H1 (cell line): ENCODE results near the gene RGS7BP. TPM values are rescaled to one million over a fixed set of nuclear protein-coding genes. Genes with fewer than 3 reads are reported as not detected.

Experiments
- CTCF ChIA-PET: fragments of 300-600 bp; sonication (Branson Sonifier 250); formaldehyde crosslinking; loops from one replicate; lab custom pipeline; 2021; ENCODE audit not compliant: partially characterized antibody; lab: Charles Lee
- POLR2A ChIA-PET: fragments of 300-600 bp; sonication (Branson Sonifier 250); formaldehyde crosslinking; loops from one replicate; lab custom pipeline; 2021; ENCODE audit warnings: inconsistent platforms; ENCODE audit not compliant: partially characterized antibody; lab: Charles Lee
- DNase-seq, 2 experiments: peaks; one replicate each; pipeline versions ENCODE4 v3.0.0 to v3.0.0-alpha.2; 2010 to 2022; ENCODE audit warnings: low spot score in 2 of 2, low read depth in 1 of 2, mixed read lengths in 1 of 2
- FAIRE-seq: peaks from 2 replicates; lab custom pipeline; 2011; peaks lifted over from hg19 to GRCh38; lab: Jason Lieb, UNC
- H2AFZ ChIP-seq: 2 replicates; pipeline ENCODE4 v1.8.1; 2012; ENCODE audit warnings: low read length, inconsistent platforms
- H2AK5ac ChIP-seq: 2 replicates; pipeline ENCODE4 v1.6.1; 2013; ENCODE audit warnings: low read depth, low read length
- H2BK120ac ChIP-seq: replicated peaks from 2 replicates; pipeline ENCODE3; 2013; ENCODE audit warnings: low read depth, low read length, inconsistent platforms
- H2BK12ac ChIP-seq: 2 replicates; pipeline ENCODE4 v1.6.1; 2013; ENCODE audit warnings: low read depth, low read length
- H2BK15ac ChIP-seq: 2 replicates; pipeline ENCODE4 v1.6.1; 2013; ENCODE audit warnings: low read length
- H2BK20ac ChIP-seq: 2 replicates; pipeline ENCODE4 v1.6.1; 2013; ENCODE audit warnings: low read length
- H2BK5ac ChIP-seq: 2 replicates; pipeline ENCODE4 v1.6.1; 2013; ENCODE audit warnings: low read depth, low read length
- H3K14ac ChIP-seq: 2 replicates; pipeline ENCODE4 v1.6.1; 2013; ENCODE audit warnings: inconsistent platforms; ENCODE audit not compliant: insufficient read length
- H3K18ac ChIP-seq: 2 replicates; pipeline ENCODE4 v1.6.1; 2013; ENCODE audit warnings: low read length; ENCODE audit errors: extremely low read depth
- H3K23ac ChIP-seq: 2 replicates; pipeline ENCODE4 v1.6.1; 2013; ENCODE audit warnings: inconsistent platforms; ENCODE audit not compliant: insufficient read length
- H3K23me2 ChIP-seq: 2 replicates; pipeline ENCODE4 v1.6.1; 2013; ENCODE audit warnings: low read depth, low read length
- H3K27ac ChIP-seq: 2 replicates; pipeline ENCODE4 v1.6.1; 2011; ENCODE audit warnings: low read depth, low read length, inconsistent platforms
- H3K27me3 ChIP-seq, 4 experiments: replicated peaks in 1 of 4; 1 replicate in 1 of 4; 2 replicates in 3 of 4; pipeline versions ENCODE4 v1.6.1 to v1.8.1; 2011 to 2013; ENCODE audit warnings: low read length in 3 of 4, mild to moderate bottlenecking in 3 of 4, inconsistent platforms in 2 of 4, mixed read lengths in 2 of 4, moderate library complexity in 1 of 4; ENCODE audit not compliant: control insufficient read depth in 3 of 4, insufficient read depth in 3 of 4; ENCODE audit errors: extremely low read depth in 1 of 4
- H3K36me3 ChIP-seq, 4 experiments: 2 replicates each; pipeline versions ENCODE4 v1.6.1 to v1.8.1; 2011 to 2013; ENCODE audit warnings: mild to moderate bottlenecking in 4 of 4, low read length in 3 of 4, moderate library complexity in 2 of 4, control low read depth in 1 of 4, inconsistent platforms in 1 of 4; ENCODE audit not compliant: insufficient read depth in 4 of 4, control insufficient read depth in 2 of 4
- H3K4ac ChIP-seq: replicated peaks from 2 replicates; pipeline ENCODE3; 2013; ENCODE audit warnings: low read length, low read depth, mixed read lengths, inconsistent platforms; ENCODE audit not compliant: insufficient read length
- H3K4me1 ChIP-seq, 4 experiments: replicated peaks in 1 of 4; 1 replicate in 1 of 4; 2 replicates in 3 of 4; pipeline versions ENCODE4 v1.6.1 to v1.8.1; 2011 to 2013; ENCODE audit warnings: low read length in 3 of 4, inconsistent platforms in 2 of 4, mixed read lengths in 1 of 4; ENCODE audit not compliant: insufficient read depth in 4 of 4, control insufficient read depth in 3 of 4
- H3K4me2 ChIP-seq, 2 experiments: 2 replicates each; pipeline versions ENCODE4 v1.6.1 to v1.8.1; 2011 to 2013; ENCODE audit warnings: low read depth in 2 of 2, low read length in 2 of 2, control low read depth in 1 of 2, inconsistent platforms in 1 of 2, mild to moderate bottlenecking in 1 of 2; ENCODE audit not compliant: insufficient read depth in 1 of 2
- H3K4me3 ChIP-seq, 4 experiments: fragments of 200-600, 300-600 bp in 1 of 4; sonication (generic), shearing (Covaris generic), sonication (Bioruptor Twin) in 1 of 4; 2 replicates each; pipeline versions ENCODE4 v1.5.1 to v1.8.1; 2011 to 2016; ENCODE audit warnings: low read length in 4 of 4, low read depth in 3 of 4, control low read depth in 2 of 4, inconsistent platforms in 2 of 4, mild to moderate bottlenecking in 2 of 4, mixed read lengths in 1 of 4, moderate library complexity in 1 of 4; ENCODE audit not compliant: insufficient read depth in 2 of 4; ENCODE audit errors: extremely low read depth in 1 of 4
- H3K56ac ChIP-seq: replicated peaks from 2 replicates; pipeline ENCODE3; 2013; ENCODE audit warnings: low read depth, mild to moderate bottlenecking, mixed read lengths, low read length, inconsistent platforms; ENCODE audit not compliant: insufficient read length
- H3K79me1 ChIP-seq: 2 replicates; pipeline ENCODE4 v1.6.1; 2013; ENCODE audit warnings: low read depth, low read length, control low read depth
- H3K79me2 ChIP-seq, 2 experiments: 2 replicates each; pipeline versions ENCODE4 v1.6.1 to v1.8.1; 2012 to 2013; ENCODE audit warnings: low read length in 2 of 2, mild to moderate bottlenecking in 2 of 2, inconsistent platforms in 1 of 2; ENCODE audit not compliant: insufficient read depth in 2 of 2, control insufficient read depth in 1 of 2
- H3K9ac ChIP-seq, 4 experiments: replicated peaks in 1 of 4; 1 replicate in 1 of 4; 2 replicates in 3 of 4; pipeline versions ENCODE4 v1.6.1 to v1.8.1; 2011 to 2013; ENCODE audit warnings: low read depth in 3 of 4, low read length in 3 of 4, control low read depth in 2 of 4, mild to moderate bottlenecking in 2 of 4, moderate library complexity in 2 of 4, inconsistent platforms in 1 of 4; ENCODE audit errors: extremely low read depth in 1 of 4
- H3K9me3 ChIP-seq, 2 experiments: 2 replicates each; pipeline versions ENCODE4 v1.6.1 to v1.8.1; 2012 to 2013; ENCODE audit warnings: mild to moderate bottlenecking in 2 of 2, moderate library complexity in 2 of 2, control low read depth in 1 of 2, inconsistent platforms in 1 of 2, low read depth in 1 of 2, low read length in 1 of 2, mixed read lengths in 1 of 2; ENCODE audit not compliant: insufficient read depth in 2 of 2
- H4K20me1 ChIP-seq, 2 experiments: replicated peaks in 1 of 2; 2 replicates each; pipeline versions ENCODE3 to v1.8.1; 2011 to 2013; ENCODE audit warnings: inconsistent platforms in 2 of 2, low read length in 2 of 2, mild to moderate bottlenecking in 1 of 2; ENCODE audit not compliant: insufficient read depth in 2 of 2, control insufficient read depth in 1 of 2
- H4K5ac ChIP-seq: 2 replicates; pipeline ENCODE4 v1.6.1; 2013; ENCODE audit warnings: low read length, low read depth, mixed read lengths, inconsistent platforms; ENCODE audit not compliant: insufficient read length
- H4K8ac ChIP-seq: 2 replicates; pipeline ENCODE4 v1.8.0; 2013; ENCODE audit warnings: mild to moderate bottlenecking, moderate library complexity, low read length, inconsistent platforms; ENCODE audit not compliant: insufficient read depth; ENCODE audit errors: extremely low read depth
- H4K91ac ChIP-seq: replicated peaks from 2 replicates; pipeline ENCODE3; 2013; ENCODE audit warnings: low read length, mixed read lengths, inconsistent platforms; ENCODE audit not compliant: insufficient read length
- CBX8 ChIP-seq: fragments of 300-800, 300-1000 bp; sonication (generic); IDR thresholded peaks from 2 replicates; pipeline ENCODE4 v1.7.1; 2016; ENCODE audit warnings: low read depth, low read length, borderline replicate concordance
- GTF2F1 ChIP-seq: IDR thresholded peaks from 2 replicates; pipeline ENCODE4 v1.6.1; 2012; ENCODE audit warnings: low read depth, low read length, improper control_type of control experiment, borderline replicate concordance
- HDAC6 ChIP-seq: IDR thresholded peaks from one replicate; pipeline ENCODE4 v1.7.1; 2012; ENCODE audit warnings: low read depth, mild to moderate bottlenecking, inconsistent platforms, low read length, moderate library complexity
- KDM4A ChIP-seq: IDR thresholded peaks from one replicate; pipeline ENCODE4 v1.7.1; 2012; ENCODE audit warnings: low read depth, mild to moderate bottlenecking, moderate library complexity, low read length, inconsistent platforms; ENCODE audit not compliant: severe bottlenecking
- KDM5A ChIP-seq: fragments of 200-600 bp; IDR thresholded peaks from 2 replicates; pipeline ENCODE4 v1.7.1; 2012; ENCODE audit warnings: mild to moderate bottlenecking, low read length, inconsistent platforms, mixed read lengths
- MAX ChIP-seq: IDR thresholded peaks from 2 replicates; pipeline ENCODE4 v1.6.1; 2012; ENCODE audit warnings: inconsistent platforms
- NRF1 ChIP-seq: IDR thresholded peaks from 2 replicates; pipeline ENCODE4 v1.6.1; 2011; ENCODE audit warnings: mild to moderate bottlenecking, low read depth, low read length, improper control_type of control experiment
- POU5F1 ChIP-seq: IDR thresholded peaks from 2 replicates; pipeline ENCODE4 v1.6.1; 2011; ENCODE audit warnings: low read depth, mild to moderate bottlenecking, low read length, moderate library complexity
- RAD21 ChIP-seq, 2 experiments: IDR thresholded peaks in 1 of 2; conservative IDR thresholded peaks in 1 of 2; 2 replicates each; pipeline ENCODE4 v1.6.1; 2011; ENCODE audit warnings: low read depth in 2 of 2, low read length in 2 of 2, improper control_type of control experiment in 1 of 2, inconsistent platforms in 1 of 2, mild to moderate bottlenecking in 1 of 2, moderate library complexity in 1 of 2
- RNF2 ChIP-seq: fragments of 200-900, 300-1000 bp; sonication (generic); IDR thresholded peaks from 2 replicates; pipeline ENCODE4 v1.7.1; 2016; ENCODE audit warnings: borderline replicate concordance, low read depth, mild to moderate bottlenecking, antibody characterized with exemption, low read length; ENCODE audit not compliant: poor library complexity, severe bottlenecking; ENCODE audit errors: missing control alignments
- RXRA ChIP-seq: IDR thresholded peaks from 2 replicates; pipeline ENCODE4 v1.6.1; 2011; ENCODE audit warnings: low read depth, mild to moderate bottlenecking, low read length, moderate library complexity; ENCODE audit not compliant: insufficient read depth
- SP4 ChIP-seq: IDR thresholded peaks from 2 replicates; pipeline ENCODE4 v1.6.1; 2012; ENCODE audit warnings: low read length, inconsistent platforms
- ZNF274 ChIP-seq: IDR thresholded peaks from 2 replicates; pipeline ENCODE4 v1.7.0; 2012; ENCODE audit warnings: low read length, borderline replicate concordance; ENCODE audit errors: extremely low read depth
- polyA plus RNA-seq, 7 experiments: library from polyadenylated mRNA; depleted of rRNA in 3 of 7; stranded (reverse) in 5 of 7; unstranded in 2 of 7; fragments of >200 nt in 5 of 7; fragments of 200-250 nt in 2 of 7; gene quantifications; 1 replicate in 5 of 7; 2 replicates in 1 of 7; 4 replicates in 1 of 7; pipeline versions ENCODE4 v1.2.1 to v1.2.3, GENCODE V29; 2011 to 2013; ENCODE audit warnings: missing spikeins in 2 of 7, mixed read lengths in 2 of 7
- total RNA-seq: library from RNA; stranded (reverse); fragmentation: NEBNext Ultra II Directional; extraction: Animal tissue kit (Norgen Biotek cat#: 25700); gene quantifications from 2 replicates; pipeline ENCODE4 v1.2.1, GENCODE V29; 2021

The RGS7BP gene
- total and polyA plus RNA-seq, 2 of the 8 experiments (the other 6 are each of a cell fraction or from before 2014, with no cell fraction given), result 0.65 to 2.3 TPM

- TF ChIP-seq NRF1, result no peak
Observed at GRCh38 chr5:64486163-64486562, 19.7 kb upstream of the RGS7BP start (continued).

DNA sequence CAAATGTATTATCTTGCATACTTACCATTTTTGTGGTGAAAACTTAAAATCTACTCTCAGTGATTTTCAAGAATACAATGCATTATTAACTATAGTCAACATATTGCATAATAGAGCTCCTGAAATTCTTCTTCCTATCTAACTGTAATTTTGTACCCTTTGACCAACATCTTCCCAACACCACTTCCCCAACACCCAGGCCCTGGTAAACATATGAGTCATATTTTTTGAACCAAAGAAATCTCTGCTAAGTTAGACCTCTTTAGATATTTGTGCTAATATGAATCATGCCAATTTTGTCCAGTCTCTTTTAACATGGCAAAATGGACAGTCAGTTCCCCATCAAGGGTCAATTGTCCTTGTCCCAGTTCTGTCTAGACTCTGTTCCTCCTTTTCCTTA lies 18.5 kb upstream of the RGS7BP start:
- no peak overlapping the region for H3K18ac ChIP-seq
- no peak overlapping the region for H2BK5ac ChIP-seq
- no peaks in the 10 kb centered on the region for H4K20me1 ChIP-seq
- POLR2A ChIA-PET, result no interaction called here
- no peak overlapping the region for H3K56ac ChIP-seq
- H4K8ac ChIP-seq, result no peak overlapping the region
- H3K4me3 ChIP-seq, result no peak overlapping the region
- H2BK12ac ChIP-seq, result no peak overlapping the region
- no peaks in the 10 kb centered on the region for H3K4me1 ChIP-seq
- no peak overlapping the region for H4K5ac ChIP-seq
- H3K23ac ChIP-seq, result no peak overlapping the region
- no peaks in the 10 kb centered on the region for H3K36me3 ChIP-seq
- H2AFZ ChIP-seq, result no peak overlapping the region
- CTCF ChIA-PET, result interaction anchor here (1.5 to 1.7 kb wide), 2 partner anchors 11 to 16 kb away, joined by 4 to 6 read pairs; no protein-coding TSS in a partner anchor
- no peaks in the 10 kb centered on the region for H3K27me3 ChIP-seq
- no peaks in the 10 kb centered on the region for H3K23me2 ChIP-seq
- no peak overlapping the region for H4K91ac ChIP-seq
- H3K4ac ChIP-seq, result no peak overlapping the region
- FAIRE-seq (no peak), DNase-seq (no peak)
- H3K4me2 ChIP-seq, result no peak overlapping the region
- H3K14ac ChIP-seq, result no peak overlapping the region
- H2BK120ac ChIP-seq, result no peak overlapping the region
- H3K9me3 ChIP-seq, result peaks cover 0 to 6% of the 10 kb centered on the region in 2 experiments; a peak in 3 of 4 replicates
- no peak overlapping the region for H2BK15ac ChIP-seq
- no peak overlapping the region for H3K9ac ChIP-seq
- no peak overlapping the region for H2AK5ac ChIP-seq
- H2BK20ac ChIP-seq, result no peak overlapping the region
- H3K27ac ChIP-seq, result no peak overlapping the region
- no peaks in the 10 kb centered on the region for H3K79me1 ChIP-seq
- no peaks in the 10 kb centered on the region for H3K79me2 ChIP-seq
- TF ChIP-seq ZNF274 (no peak), HDAC6 (no peak), POU5F1 (no peak), RAD21 (IDR thresholded peaks at IDR 0.05 in 1 of 2, conservative IDR thresholded peaks at IDR 0.05 in 1 of 2; ENCODE audit: low read depth in 2 of 2, low read length in 2 of 2) (no peak), RNF2 (no peak), KDM4A (no peak), GTF2F1 (no peak), CBX8 (no peak), RXRA (no peak), MAX (no peak), KDM5A (no peak), SP4 (no peak)
